ENCODE data around the gene TCF20.
A peak's percentile ranks its signal among the peaks of the same experiment; 100 is the strongest.

TCF20 gene

DNA sequence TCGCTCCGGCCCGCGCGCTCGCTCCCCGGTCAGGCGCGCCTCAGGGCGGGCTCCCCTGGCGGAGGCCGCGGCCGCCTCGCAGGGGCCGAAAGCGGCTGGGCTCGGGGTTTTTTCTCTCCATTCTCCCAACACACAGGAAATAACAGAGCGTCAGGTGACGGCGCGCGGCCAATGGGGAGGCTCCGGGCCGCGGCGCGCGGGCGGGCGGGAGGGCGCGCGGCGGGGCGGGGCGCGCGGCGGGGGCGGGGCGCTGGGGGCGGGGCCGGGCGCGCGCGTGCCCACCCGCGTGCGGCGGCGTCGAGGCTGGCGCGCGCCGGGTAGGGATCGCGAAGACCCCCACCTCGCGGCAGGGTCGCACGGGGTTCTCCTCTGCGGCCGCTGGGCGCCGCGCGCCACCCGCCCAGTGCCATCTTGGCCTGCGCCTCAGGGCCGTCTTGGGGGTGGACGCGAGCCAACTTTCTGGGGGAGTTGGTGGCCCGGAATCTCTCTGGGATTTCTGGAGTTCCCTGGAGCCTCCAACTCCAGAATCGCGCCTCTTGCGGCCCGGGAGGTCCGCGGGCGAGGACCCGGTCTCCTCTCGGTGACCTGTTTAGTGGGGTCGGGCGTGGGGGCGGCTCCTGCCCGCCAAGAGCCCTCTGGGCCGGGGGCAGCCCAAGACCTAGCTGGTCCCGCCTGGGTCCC lies at the start of gene TCF20:
TSS of gene TCF20 (minus strand) at position 144 of the 681 bp plus-strand sequence. CDS start 55,348 bp downstream, outside the sequence.
- peak; percentile 38 to 65 for DNase-seq (ENCODE audit: low read depth in 2 of 2, low spot score in 1 of 2)

GRCh38 chr22:42319386-42319785 lies 48.9 kb upstream of the TCF20 start:
- DNase-seq (ENCODE audit: low read depth in 2 of 2, low spot score in 1 of 2): no peak

DNA sequence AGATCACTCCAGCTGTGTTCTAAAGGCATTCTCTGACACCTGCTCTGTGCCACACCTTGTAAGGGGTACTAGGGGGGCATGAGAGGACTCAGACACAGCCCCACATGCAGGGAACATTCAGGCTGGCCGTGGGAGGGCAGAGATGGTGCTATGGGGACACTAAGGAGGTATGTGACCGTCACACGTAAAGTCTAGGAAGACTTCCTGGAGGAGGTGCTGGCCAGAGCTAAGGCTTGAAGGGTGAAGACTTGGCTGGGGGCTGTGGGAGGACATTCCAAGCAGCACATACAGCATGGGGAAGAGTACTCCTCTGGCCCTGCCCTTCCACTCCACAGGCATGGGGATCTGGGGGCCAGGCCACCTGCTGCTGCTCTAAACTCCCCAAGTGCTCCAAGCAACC lies 48.5 kb upstream of the TCF20 start:
- no peak for DNase-seq (ENCODE audit: low read depth in 2 of 2, low spot score in 1 of 2)

DNA sequence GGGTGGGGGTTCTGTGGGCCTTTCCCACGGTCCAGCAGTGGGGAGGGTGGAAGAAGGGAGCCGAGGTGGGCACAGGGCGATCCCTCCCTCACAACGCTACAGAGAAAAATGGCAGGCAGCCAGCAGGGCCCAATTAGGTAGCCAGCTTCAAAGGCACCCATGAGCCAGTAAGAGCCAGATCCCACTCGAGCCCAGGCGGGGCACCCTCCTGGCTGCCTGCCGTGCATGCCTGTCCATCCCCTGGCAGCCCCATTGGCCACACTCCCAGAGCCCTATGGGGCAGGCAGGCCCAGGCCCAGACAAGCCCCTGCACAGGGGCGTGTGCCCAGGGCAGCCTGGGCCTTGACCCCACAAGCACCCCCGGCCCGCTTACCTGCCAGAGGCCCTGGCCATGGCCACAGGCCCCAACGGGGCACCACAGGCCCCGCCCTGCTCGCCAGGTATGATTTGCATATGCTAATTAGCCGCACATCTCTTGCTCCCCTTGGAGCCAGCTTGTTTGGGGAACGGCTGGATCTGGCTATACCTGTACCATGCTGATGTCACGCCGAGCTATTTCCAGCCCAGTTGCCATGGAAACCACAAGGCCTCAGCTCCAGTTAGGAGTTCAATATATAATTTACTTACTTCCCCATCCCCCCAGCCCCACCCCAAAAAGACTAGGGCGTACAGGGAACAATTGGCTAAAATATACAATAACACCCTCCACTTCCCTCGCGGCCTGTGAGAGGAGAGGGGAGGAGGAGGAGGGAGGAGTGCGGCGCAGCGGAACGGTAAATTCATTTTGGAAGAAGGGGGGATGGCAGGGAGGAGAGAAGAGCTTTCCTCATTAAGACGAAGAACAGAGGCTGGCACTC lies 47.5 kb upstream of the TCF20 start:
- DNase-seq (ENCODE audit: low read depth in 2 of 2, low spot score in 1 of 2): no peak

DNA sequence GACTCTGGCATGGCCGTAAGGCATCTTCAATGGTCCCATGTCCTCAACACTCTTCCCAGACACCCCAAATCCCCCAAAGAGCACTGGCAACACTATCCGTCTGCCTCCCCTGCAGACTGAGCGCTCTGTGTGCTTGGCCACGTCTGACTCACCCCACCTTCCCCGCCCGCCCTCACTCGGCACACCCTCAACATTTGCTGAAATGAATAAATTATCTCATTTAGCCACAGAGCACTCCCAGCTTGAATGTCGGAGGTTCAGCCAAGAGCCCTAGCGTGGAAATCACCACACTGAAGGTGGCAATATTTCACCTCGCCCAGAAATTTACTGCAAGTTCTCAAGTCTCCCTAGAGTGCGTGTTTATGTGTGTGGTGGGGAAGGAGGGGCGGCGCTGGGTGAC lies 46.6 kb upstream of the TCF20 start:
- peak; percentile 18 to 57 for DNase-seq (ENCODE audit: low read depth in 2 of 2, low spot score in 1 of 2)

- no peak for DNase-seq (ENCODE audit: low read depth in 2 of 2, low spot score in 1 of 2)
These were observed 44.9 kb upstream of the TCF20 start for GRCh38 chr22:42315392-42315756.

GRCh38 chr22:42314709-42315391 lies 44.4 kb upstream of the TCF20 start:
- no peak for DNase-seq (ENCODE audit: low read depth in 2 of 2, low spot score in 1 of 2)

DNA sequence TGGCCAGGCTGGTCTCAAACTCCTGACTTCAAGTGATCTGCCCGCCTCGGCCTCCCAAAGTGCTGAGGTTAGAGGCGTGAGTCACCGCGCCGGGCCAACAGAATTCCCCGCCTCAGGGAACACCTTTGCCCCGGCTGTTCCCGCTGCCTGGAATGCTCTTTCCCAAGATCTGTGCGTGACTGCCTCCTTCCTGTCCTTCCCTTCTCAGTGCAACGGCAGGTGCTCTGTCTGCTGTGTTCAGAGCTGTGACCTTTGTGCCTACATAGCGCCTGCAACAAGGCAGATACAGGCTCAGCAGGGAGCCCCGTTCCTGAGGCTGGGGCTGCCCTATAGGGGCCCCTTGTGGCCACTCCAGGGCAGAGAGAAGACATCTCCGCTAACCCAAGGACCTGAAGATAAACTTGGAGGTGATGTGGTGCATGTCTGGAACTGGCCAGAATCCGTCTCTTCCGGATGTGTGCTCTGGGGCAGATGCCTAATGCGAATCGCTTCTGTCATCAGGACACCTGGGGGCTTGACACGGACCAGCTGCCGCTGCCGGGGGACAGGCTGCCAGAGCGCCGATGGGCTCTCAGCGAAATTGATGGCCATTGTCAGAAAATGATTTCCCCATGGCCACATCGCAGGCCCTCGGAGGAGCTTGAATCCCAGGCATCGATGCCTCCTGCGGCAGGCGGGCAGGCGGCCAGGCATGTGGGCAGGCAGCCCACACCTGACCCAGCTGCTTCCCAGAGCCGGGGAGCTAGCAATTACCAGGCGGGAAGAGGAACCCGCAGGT lies 43.5 kb upstream of the TCF20 start:
- DNase-seq (ENCODE audit: low read depth in 2 of 2, low spot score in 1 of 2): no peak

- no peak for DNase-seq (ENCODE audit: low read depth in 2 of 2, low spot score in 1 of 2)
These were observed 42.8 kb upstream of the TCF20 start for GRCh38 chr22:42313204-42313603.

GRCh38 chr22:42310291-42311015 lies 40.0 kb upstream of the TCF20 start:
- DNase-seq (ENCODE audit: low read depth in 2 of 2, low spot score in 1 of 2): no peak

- no peak for DNase-seq (ENCODE audit: low read depth in 2 of 2, low spot score in 1 of 2)
These were observed 39.4 kb upstream of the TCF20 start for GRCh38 chr22:42309865-42310264.

DNA sequence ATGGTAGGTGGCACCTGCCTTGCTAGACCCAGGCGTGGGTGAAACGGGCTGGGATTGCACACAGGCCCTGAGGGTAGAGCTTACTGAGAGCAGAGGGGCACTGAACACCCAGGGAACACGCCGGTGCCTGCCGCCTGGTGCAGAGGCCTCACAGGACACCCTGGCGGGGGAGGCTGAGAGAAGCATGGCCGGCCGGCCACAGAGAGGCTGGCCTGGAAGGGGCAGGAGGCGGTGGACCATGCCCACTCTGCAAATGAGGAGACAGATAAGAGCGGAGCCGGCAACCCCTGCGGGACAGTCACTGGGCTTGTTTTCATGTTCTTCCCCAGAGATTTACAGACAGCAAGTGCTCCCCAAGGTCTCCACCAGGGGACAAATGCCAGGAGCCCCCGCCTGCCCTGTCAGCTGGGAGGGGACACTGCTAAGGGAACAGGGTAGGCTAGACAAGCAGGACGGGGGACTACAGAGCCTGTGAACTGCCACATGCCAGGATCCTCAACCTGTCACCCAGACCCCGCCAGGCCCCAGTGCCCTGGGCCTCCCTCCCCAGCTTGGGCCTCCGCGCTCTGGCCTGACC lies 38.5 kb upstream of the TCF20 start:
- no peak for DNase-seq (ENCODE audit: low read depth in 2 of 2, low spot score in 1 of 2)

DNA sequence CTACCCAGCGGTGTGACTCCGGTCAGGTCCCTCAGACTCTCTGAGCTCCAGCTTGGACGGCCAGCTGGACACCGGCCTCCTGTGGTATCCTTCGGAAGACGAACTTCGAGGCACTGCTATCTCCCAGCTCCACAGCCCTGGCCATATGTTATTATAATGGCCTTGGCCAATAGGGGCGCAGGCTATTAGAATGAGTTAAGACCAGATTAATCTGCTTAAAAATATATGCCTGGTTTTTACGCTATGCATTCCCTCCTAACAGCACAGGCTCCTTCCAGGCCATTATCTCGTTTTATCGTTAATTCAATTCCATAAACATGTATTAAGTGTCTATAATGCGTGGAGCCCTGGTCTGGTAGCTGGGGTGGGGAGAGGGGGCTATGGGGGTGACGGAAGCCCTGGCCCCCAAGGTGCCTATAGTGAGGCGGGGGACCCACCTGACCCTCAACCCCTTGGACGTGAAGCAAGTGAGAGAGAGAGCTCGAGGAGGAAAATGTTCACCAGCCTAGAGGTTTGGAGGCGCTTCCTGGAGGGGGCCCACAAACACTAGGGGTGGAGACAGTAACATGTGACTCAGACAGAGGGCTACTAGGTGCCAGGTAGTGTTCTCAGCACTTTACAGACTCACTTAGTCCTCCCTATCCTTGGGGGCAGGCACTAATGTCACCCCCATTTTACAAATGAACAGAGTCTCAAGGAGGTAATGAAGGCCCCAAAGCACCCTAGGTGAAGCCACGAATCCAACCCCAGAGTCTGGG lies 37.5 kb upstream of the TCF20 start:
- DNase-seq (ENCODE audit: low read depth in 2 of 2, low spot score in 1 of 2): no peak

DNA sequence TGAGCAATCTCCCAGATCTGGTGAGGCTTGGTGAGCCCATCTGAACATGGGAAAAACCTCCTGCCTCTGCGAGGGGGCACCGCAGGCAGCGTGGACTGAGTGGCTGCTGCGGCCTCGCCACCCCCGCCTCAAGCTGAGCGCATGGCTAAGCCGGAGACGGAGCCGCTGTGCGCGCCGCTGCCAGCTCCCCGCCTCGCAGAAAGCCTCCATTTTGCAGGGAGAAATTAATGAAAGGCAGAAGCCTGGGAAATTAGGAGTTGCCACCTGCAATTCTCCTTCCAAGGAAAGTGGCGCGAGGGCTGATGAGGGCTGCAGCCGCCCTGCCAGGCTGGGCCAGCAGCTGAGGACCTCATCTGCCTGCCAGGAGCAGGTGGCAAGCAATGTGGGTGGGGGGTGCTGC lies 35.6 kb upstream of the TCF20 start:
- no peak for DNase-seq (ENCODE audit: low read depth in 2 of 2, low spot score in 1 of 2)

DNA sequence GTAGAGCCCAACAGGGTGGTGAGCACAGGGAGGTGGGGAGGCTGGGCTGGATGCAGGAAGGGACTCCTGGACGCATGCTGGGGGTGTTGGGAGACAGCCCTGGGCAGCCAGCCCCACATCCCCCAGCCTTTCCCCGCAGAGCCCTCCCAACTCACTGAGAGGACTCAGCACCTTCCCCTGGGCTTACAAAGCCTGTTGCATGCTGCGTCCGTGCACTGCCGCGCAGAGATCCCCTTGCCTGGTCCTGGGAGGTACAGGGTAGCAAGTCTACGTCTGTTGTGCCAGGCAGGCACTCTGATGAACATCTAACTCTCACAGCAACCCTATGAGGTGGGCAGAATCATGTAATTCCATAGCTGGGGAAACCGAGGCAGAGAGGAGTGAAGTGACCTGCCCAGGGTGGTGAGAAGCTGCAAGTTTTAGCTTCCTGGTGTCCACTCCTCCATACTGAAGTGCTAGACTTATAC lies 33.9 kb upstream of the TCF20 start:
- DNase-seq (ENCODE audit: low read depth in 2 of 2, low spot score in 1 of 2): no peak

- no peak for DNase-seq (ENCODE audit: low read depth in 2 of 2, low spot score in 1 of 2)
These were observed 33.2 kb upstream of the TCF20 start for GRCh38 chr22:42303396-42304323.

- DNase-seq (ENCODE audit: low read depth in 2 of 2, low spot score in 1 of 2): no peak
These were observed 31.3 kb upstream of the TCF20 start for GRCh38 chr22:42301742-42302102.

DNA sequence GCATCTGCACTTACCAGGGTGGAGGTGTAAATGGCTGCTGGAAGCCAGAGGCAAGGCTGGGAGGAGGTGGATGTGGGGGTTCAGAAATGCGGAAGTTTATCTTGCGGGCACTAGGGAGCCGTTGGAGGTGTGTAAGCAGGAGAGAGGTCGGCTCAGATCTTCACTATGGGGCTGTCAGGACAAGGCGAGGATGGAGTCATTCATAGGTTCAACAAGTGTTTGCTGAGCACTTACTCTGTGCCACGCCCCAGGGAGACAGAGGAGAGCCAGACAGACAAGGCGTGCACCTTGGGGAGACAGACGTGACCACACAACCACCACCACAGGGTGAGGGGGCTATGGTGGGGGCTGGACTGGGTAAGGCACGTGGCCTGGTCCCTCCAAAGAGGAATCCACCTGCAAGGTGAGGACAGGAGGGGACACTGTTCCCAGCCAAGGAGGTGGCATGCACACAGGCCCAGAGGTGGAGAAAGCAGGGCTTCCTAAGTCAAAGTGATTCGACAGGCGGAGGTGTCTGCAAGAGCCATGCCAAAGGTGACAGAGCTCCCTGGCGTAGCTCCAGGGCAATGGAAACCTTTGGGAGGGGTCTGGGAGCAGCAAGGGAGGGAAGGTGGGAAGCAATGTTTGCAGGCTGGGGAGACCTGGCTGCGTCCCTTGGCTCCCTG lies 30.8 kb upstream of the TCF20 start:
- DNase-seq (ENCODE audit: low read depth in 2 of 2, low spot score in 1 of 2): no peak

All from stimulated activated CD8-positive, alpha-beta memory T cell treated with anti-CD3 and anti-CD28 coated beads, Interleukin-4, amount 100 ng/mL, for 4 hours (primary cell).